Neural cell (in vitro differentiated cells): ENCODE data around the gene TDRD12. TPM values are rescaled to one million over a fixed set of nuclear protein-coding genes. Genes with fewer than 3 reads are reported as not detected.

ENCODE experiments used
- H2AFZ ChIP-seq: fragments of 200-600, 300-800 bp; sonication (generic), shearing (Covaris generic); 2 replicates; pipeline ENCODE4 v1.6.0; 2014; ENCODE audit warnings: low read depth, mild to moderate bottlenecking, antibody characterized with exemption, low read length, moderate library complexity
- H3F3A ChIP-seq: fragments of 200-600 bp; shearing (Covaris generic); 2 replicates; pipeline ENCODE4 v1.6.1; 2016; ENCODE audit warnings: mild to moderate bottlenecking, moderate library complexity, mixed read lengths, antibody characterized with exemption, low read length; ENCODE audit not compliant: insufficient read depth, poor library complexity, severe bottlenecking
- H3K27ac ChIP-seq: fragments of 200-600, 300-800 bp; sonication (generic), shearing (Covaris generic); 2 replicates; pipeline ENCODE4 v1.5.1; 2014; ENCODE audit warnings: mild to moderate bottlenecking, low read length, moderate library complexity
- H3K27me3 ChIP-seq: fragments of 300-800, 200-600 bp; sonication (generic), shearing (Covaris generic); 2 replicates; pipeline ENCODE4 v1.6.0; 2014; ENCODE audit warnings: mild to moderate bottlenecking, low read depth, low read length, moderate library complexity; ENCODE audit not compliant: insufficient read depth
- H3K36me3 ChIP-seq: fragments of 300-800, 200-600 bp; sonication (generic), shearing (Covaris generic); 2 replicates; pipeline ENCODE4 v1.5.1; 2014; ENCODE audit warnings: mild to moderate bottlenecking, antibody characterized with exemption, low read length, moderate library complexity; ENCODE audit not compliant: insufficient read depth
- H3K4me2 ChIP-seq: fragments of 300-800, 200-600 bp; sonication (generic), shearing (Covaris generic); 2 replicates; pipeline ENCODE4 v1.6.0; 2014; ENCODE audit warnings: mild to moderate bottlenecking, low read length
- H3K4me3 ChIP-seq: fragments of 300-800, 200-600 bp; sonication (generic), shearing (Covaris generic); 2 replicates; pipeline ENCODE4 v1.5.1; 2014; ENCODE audit warnings: mild to moderate bottlenecking, low read length, moderate library complexity
- H3K79me2 ChIP-seq: fragments of 200-600 bp; shearing (Covaris generic); replicated peaks from 2 replicates; pipeline ENCODE4 v1.6.0; 2014; ENCODE audit warnings: mild to moderate bottlenecking, low read length, moderate library complexity; ENCODE audit not compliant: insufficient read depth
- H3K9ac ChIP-seq: fragments of 300-800, 200-600 bp; sonication (generic), shearing (Covaris generic); 2 replicates; pipeline ENCODE4 v1.6.1; 2016; ENCODE audit warnings: mild to moderate bottlenecking, low read length, mixed read lengths
- H3K9me2 ChIP-seq: fragments of 200-600 bp; shearing (Covaris generic); 2 replicates; pipeline ENCODE4 v1.6.1; 2016; ENCODE audit warnings: mild to moderate bottlenecking, low read length, mixed read lengths; ENCODE audit not compliant: insufficient read depth
- H3K9me3 ChIP-seq: fragments of 200-600, 300-800 bp; sonication (generic), shearing (Covaris generic); 2 replicates; pipeline ENCODE4 v1.6.1; 2016; ENCODE audit warnings: mild to moderate bottlenecking, mixed run types, low read length, moderate library complexity, mixed read lengths
- H4K20me1 ChIP-seq: fragments of 200-600 bp; shearing (Covaris generic); 2 replicates; pipeline ENCODE4 v1.6.1; 2016; ENCODE audit warnings: mild to moderate bottlenecking, mixed run types; ENCODE audit not compliant: insufficient read depth
- CTCF ChIP-seq: fragments of 450-650 bp; IDR thresholded peaks from 2 replicates; pipeline ENCODE4 v1.5.1; 2014; ENCODE audit warnings: antibody characterized with exemption, mild to moderate bottlenecking, moderate library complexity; ENCODE audit not compliant: poor library complexity, severe bottlenecking
- EP300 ChIP-seq: fragments of 450-650 bp; conservative IDR thresholded peaks from 2 replicates; pipeline ENCODE4 v1.6.1; 2014; ENCODE audit warnings: antibody characterized with exemption, mild to moderate bottlenecking, moderate library complexity; ENCODE audit not compliant: poor library complexity, severe bottlenecking
- EZH2 ChIP-seq: fragments of 200-600, 300-800 bp; shearing (Covaris generic), sonication (generic); IDR thresholded peaks from 2 replicates; pipeline ENCODE4 v1.6.1; 2014; ENCODE audit warnings: antibody characterized with exemption, low read length, borderline replicate concordance, mild to moderate bottlenecking; ENCODE audit not compliant: insufficient read depth, poor library complexity, severe bottlenecking
- MXI1 ChIP-seq: fragments of 450-650 bp; conservative IDR thresholded peaks from 2 replicates; pipeline ENCODE4 v1.6.1; 2014; ENCODE audit warnings: antibody characterized with exemption, mild to moderate bottlenecking; ENCODE audit not compliant: poor library complexity, severe bottlenecking
- POLR2AphosphoS5 ChIP-seq: IDR thresholded peaks from 2 replicates; pipeline ENCODE4 v1.6.1; 2012
- RAD21 ChIP-seq: fragments of 450-650 bp; conservative IDR thresholded peaks from 2 replicates; pipeline ENCODE4 v1.6.1; 2014; ENCODE audit warnings: antibody characterized with exemption, mild to moderate bottlenecking, moderate library complexity
- REST ChIP-seq: IDR thresholded peaks from 2 replicates; pipeline ENCODE4 v1.6.1; 2012; ENCODE audit warnings: borderline replicate concordance
- SMC3 ChIP-seq: fragments of 450-650 bp; conservative IDR thresholded peaks from 2 replicates; pipeline ENCODE4 v1.6.1; 2014; ENCODE audit warnings: antibody characterized with exemption, mild to moderate bottlenecking, moderate library complexity; ENCODE audit not compliant: poor library complexity
- TAF1 ChIP-seq: IDR thresholded peaks from 2 replicates; pipeline ENCODE4 v1.6.1; 2012; ENCODE audit warnings: low read depth
- polyA plus RNA-seq: library from polyadenylated mRNA; depleted of rRNA; stranded (reverse); fragments of >200 nt; gene quantifications from 2 replicates; pipeline ENCODE4 v1.2.3, GENCODE V29; 2014

Gene TDRD12
- polyA plus RNA-seq, 1 donor from 2014 or later = 9.2 TPM

- H3K4me2 ChIP-seq = no peak overlapping the region
- H3K9me2 ChIP-seq = no peaks in the 10 kb centered on the region
- H3K79me2 ChIP-seq = no peaks in the 10 kb centered on the region
- H4K20me1 ChIP-seq = no peaks in the 10 kb centered on the region
- no peaks in the 10 kb centered on the region for H3F3A ChIP-seq
- TF ChIP-seq REST (no peak), POLR2AphosphoS5 (no peak), EZH2 (no peak), SMC3 (no peak), TAF1 (no peak), EP300 (no peak), MXI1 (no peak), RAD21 (no peak), CTCF (no peak)
- no peaks in the 10 kb centered on the region for H3K9me3 ChIP-seq
- H3K36me3 ChIP-seq = no peaks in the 10 kb centered on the region
- no peak overlapping the region for H3K4me3 ChIP-seq
- no peak overlapping the region for H3K9ac ChIP-seq
- no peak overlapping the region for H3K27ac ChIP-seq
- H3K27me3 ChIP-seq = no peaks in the 10 kb centered on the region
- no peak overlapping the region for H2AFZ ChIP-seq
These were observed 93.0 kb downstream of the TDRD12 start for GRCh38 chr19:32812571-32812970.

- Histone ChIP-seq H3K36me3 (no peaks in the 10 kb centered on the region), H3K79me2 (no peaks in the 10 kb centered on the region), H3K4me2 (no peak overlapping the region), H3K27me3 (no peaks in the 10 kb centered on the region), H2AFZ (no peak overlapping the region), H3K27ac (no peak overlapping the region), H3K9me2 (no peaks in the 10 kb centered on the region), H3K9me3 (no peaks in the 10 kb centered on the region), H4K20me1 (no peaks in the 10 kb centered on the region), H3K9ac (no peak overlapping the region), H3K4me3 (no peak overlapping the region), H3F3A (no peaks in the 10 kb centered on the region)
- TF ChIP-seq SMC3 = no peak
- no peak for TF ChIP-seq RAD21
- no peak for TF ChIP-seq CTCF
These were observed 94.4 kb downstream of the TDRD12 start for GRCh38 chr19:32813862-32814425.
